Activated naive CD8-positive, alpha-beta T cell treated with anti-CD3 and anti-CD28 coated beads for 36 hours (primary cell): ENCODE results near the gene BRAT1. TPM values are rescaled to one million over a fixed set of nuclear protein-coding genes. Genes with fewer than 3 reads are reported as not detected.

Experiments
- DNase-seq: peaks from one replicate; pipeline ENCODE4 v3.0.0; 2021
- H3K27ac Mint-ChIP-seq: one replicate; pipeline ENCODE4 v1.8.0; 2022; ENCODE audit warnings: mild to moderate bottlenecking, moderate library complexity, mixed read lengths
- H3K27me3 Mint-ChIP-seq: one replicate; pipeline ENCODE4 v1.8.0; 2022; ENCODE audit warnings: mild to moderate bottlenecking, mixed read lengths
- H3K36me3 Mint-ChIP-seq: one replicate; pipeline ENCODE4 v1.8.0; 2021; ENCODE audit warnings: mild to moderate bottlenecking, mixed read lengths
- H3K4me1 Mint-ChIP-seq: one replicate; pipeline ENCODE4 v1.8.0; 2021; ENCODE audit warnings: mixed read lengths
- H3K4me3 Mint-ChIP-seq: one replicate; pipeline ENCODE4 v1.8.0; 2022; ENCODE audit warnings: mild to moderate bottlenecking, moderate library complexity, mixed read lengths
- H3K9me3 Mint-ChIP-seq: one replicate; pipeline ENCODE4 v1.8.0; 2022; ENCODE audit warnings: mixed read lengths
- total RNA-seq, 2 experiments: library from RNA; stranded (reverse); gene quantifications; one replicate each; pipeline ENCODE4 v1.2.3, GENCODE V29; 2021

Gene BRAT1
- total RNA-seq, 2 experiments from 2014 or later = 36.4 to 37.8 TPM

GRCh38 chr7:2526659-2527504, 28.4 kb downstream of the BRAT1 start:
- DNase-seq = no peak
- no peak overlapping the region for H3K27ac Mint-ChIP-seq
- H3K4me1 Mint-ChIP-seq = peaks cover 57% of the 10 kb centered on the region
- H3K36me3 Mint-ChIP-seq = peaks cover 7% of the 10 kb centered on the region
- H3K4me3 Mint-ChIP-seq = no peak overlapping the region
- no peaks in the 10 kb centered on the region for H3K27me3 Mint-ChIP-seq
- H3K9me3 Mint-ChIP-seq = no peaks in the 10 kb centered on the region

DNA sequence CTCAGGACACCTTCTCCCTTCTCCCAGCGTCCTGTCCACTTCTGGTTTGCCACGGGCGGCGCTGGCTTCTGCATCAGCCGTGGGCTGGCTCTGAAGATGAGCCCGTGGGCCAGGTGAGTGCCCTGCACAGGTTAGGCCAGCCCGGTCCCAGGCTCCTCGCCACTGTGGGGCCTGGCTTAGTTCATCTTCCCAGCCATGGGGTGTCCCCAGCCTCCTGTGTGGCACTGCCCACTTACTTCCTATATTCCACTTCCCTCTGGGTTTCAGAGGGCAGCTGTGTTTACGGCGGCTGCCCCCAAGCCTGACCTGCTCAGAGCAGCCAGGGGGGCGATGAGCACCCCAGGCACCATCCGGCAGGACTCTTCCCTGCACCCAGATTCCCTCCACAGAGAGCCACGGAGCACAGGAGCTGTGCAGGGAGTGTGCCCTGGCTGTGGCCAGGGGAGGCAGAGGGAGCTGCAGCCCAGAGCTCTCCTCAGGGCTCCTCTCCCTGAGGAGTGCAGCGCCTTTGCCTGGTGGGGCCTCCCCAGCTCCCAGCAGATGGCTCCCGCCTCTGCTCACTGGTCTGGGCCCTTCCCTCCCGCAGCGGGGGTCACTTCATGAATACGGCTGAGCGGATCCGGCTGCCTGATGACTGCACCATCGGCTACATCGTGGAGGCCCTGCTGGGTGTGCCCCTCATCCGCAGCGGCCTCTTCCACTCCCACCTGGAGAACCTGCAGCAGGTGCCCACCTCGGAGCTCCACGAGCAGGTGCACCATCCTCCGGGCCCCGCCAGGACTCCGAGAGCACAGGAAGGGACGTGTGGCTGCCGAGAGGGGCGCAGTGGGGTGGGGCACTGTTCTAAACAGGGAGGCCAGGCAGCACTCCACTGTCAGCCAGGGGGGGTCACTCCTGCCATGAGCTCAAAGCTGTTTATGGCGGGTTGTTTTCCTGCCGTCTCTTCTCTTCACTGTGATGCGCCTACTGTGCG, 29.4 kb downstream of the BRAT1 start:
- H3K4me3 Mint-ChIP-seq = no peak overlapping the region
- no peak overlapping the region for H3K27ac Mint-ChIP-seq
- H3K4me1 Mint-ChIP-seq = peaks cover 59% of the 10 kb centered on the region
- DNase-seq = no peak
- peaks cover 9% of the 10 kb centered on the region for H3K36me3 Mint-ChIP-seq
- H3K9me3 Mint-ChIP-seq = no peaks in the 10 kb centered on the region
- H3K27me3 Mint-ChIP-seq = no peaks in the 10 kb centered on the region

- Mint-ChIP-seq H3K36me3 (peaks cover 9% of the 10 kb centered on the region), H3K4me1 (peaks cover 56% of the 10 kb centered on the region), H3K27ac (no peak overlapping the region)
Measured at GRCh38 chr7:2524808-2525657, 30.3 kb downstream of the BRAT1 start.

DNA sequence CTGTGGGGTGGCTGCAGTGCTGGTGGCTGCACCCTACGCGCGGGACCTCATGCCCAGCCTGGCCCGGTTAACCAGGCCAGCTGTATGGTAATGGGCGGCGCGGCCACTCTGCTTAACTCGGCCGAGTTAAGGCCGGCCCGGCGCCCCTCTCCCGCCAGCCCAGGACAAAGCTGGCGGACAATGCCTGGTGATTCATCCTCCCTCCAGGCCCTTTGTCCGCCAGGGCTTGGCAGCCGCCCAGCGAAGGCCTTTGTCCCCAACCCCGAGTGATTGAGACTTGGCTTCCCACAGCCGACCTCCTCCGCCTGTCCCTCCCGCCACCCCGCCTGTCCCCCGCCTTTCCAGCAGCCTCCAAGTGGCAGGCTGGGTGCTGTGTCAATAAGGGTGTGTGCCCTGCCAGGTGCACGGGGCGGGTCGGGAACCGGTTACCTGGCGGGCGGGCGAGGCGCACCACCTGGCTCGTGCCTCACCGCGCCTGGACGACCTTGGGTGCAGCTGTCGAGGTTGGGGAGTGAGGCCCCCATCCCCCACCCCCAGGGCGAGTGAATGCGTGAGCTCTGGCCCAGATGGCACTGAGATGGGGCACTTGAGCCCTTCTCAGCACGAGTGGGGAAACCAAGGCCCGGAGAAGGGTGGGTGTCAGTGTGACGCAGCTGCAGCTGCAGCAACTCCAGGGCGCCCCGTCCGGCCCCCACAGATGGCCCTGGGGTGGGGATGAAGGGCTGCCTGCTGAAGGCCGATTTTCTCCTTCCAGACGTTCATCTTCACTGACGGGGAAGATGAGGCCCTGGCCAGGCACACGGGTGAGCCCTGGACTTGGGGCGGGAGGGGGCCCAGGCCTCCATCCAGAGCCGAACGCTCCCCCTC, 31.1 kb downstream of the BRAT1 start:
- Mint-ChIP-seq H3K27ac (no peak overlapping the region), H3K4me1 (peaks cover 49% of the 10 kb centered on the region), H3K4me3 (peak overlapping the region; percentile 22), H3K36me3 (peaks cover 9% of the 10 kb centered on the region), H3K27me3 (no peaks in the 10 kb centered on the region), H3K9me3 (no peaks in the 10 kb centered on the region)
- no peak for DNase-seq

More at GRCh38 chr7:2524808-2525657, 30.3 kb downstream of the BRAT1 start:
- Mint-ChIP-seq H3K4me3 (no peak overlapping the region), H3K9me3 (no peaks in the 10 kb centered on the region), H3K27me3 (no peaks in the 10 kb centered on the region)
- DNase-seq = no peak

DNA sequence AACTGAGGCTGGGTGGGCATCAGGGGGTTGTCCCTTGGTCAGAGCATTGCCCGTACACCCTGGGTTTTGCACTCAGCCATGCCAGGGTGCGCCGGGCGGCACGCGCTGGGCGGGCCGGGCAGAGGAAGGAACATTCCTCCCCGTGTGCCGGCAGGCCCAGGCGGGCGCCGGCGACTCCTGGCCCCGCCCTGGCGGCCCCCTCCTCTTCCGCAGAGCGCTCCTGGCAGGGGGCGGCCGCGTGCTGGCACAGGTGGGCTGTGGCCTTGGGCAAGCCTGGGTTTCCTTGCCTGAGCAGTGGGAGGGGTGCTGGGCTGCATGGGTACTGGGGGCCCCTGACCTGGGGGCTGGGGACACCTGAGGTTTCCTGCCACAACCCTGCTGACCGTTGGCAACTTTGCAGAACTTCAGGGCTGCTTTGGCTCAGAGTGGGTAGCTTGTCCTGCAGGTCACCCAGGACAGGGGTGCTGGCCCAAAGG, 31.8 kb downstream of the BRAT1 start:
- Mint-ChIP-seq H3K4me3 (peak overlapping the region; percentile 94), H3K27me3 (no peaks in the 10 kb centered on the region), H3K4me1 (peaks cover 43% of the 10 kb centered on the region), H3K36me3 (peaks cover 9% of the 10 kb centered on the region), H3K27ac (peak overlapping the region; percentile 87), H3K9me3 (no peaks in the 10 kb centered on the region)
- DNase-seq = no peak

DNA sequence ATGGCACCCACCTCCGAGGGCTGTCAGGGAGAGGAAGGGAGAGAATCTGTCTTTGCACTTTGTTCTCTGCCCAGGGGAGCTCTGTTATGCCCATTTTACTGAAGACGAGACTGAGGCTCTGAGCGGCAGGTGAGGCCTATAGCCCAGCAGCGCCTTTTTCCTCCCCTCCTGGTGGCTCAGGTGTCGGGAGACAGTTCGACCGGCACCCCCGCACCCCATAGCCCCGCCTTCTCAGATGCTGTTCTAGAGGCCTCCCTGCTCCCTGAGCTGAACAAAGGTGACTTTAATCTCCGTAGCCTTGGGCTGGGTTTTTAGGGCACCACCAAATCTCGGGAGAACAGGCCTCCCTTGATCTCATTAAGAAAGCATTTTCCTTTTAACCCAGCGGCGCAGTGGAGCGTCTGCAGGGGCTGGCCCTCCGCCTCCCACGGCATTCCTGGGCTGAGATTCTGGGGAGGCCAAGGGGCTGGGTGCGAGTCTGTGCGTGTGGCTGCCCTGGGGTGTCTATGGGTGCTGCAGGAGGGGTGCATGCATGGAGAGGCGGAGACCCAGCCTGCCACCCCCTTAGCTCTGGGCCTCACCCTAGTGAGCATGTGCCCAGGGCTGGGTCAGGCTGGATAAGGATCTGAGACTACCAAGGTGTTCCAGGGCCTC, 32.4 kb downstream of the BRAT1 start:
- peak; percentile 60 for DNase-seq
- Mint-ChIP-seq H3K4me1 (peaks cover 41% of the 10 kb centered on the region), H3K27ac (peak overlapping the region; percentile 87), H3K9me3 (no peaks in the 10 kb centered on the region), H3K4me3 (peak overlapping the region; percentile 94), H3K36me3 (peaks cover 9% of the 10 kb centered on the region), H3K27me3 (no peaks in the 10 kb centered on the region)

- Mint-ChIP-seq H3K4me1 (peaks cover 42% of the 10 kb centered on the region), H3K27me3 (no peaks in the 10 kb centered on the region), H3K27ac (peak overlapping the region; percentile 87), H3K9me3 (no peaks in the 10 kb centered on the region), H3K4me3 (peak overlapping the region; percentile 94), H3K36me3 (peaks cover 9% of the 10 kb centered on the region)
- DNase-seq = peak; percentile 81
Measured at GRCh38 chr7:2521952-2522591, 33.3 kb downstream of the BRAT1 start.

DNA sequence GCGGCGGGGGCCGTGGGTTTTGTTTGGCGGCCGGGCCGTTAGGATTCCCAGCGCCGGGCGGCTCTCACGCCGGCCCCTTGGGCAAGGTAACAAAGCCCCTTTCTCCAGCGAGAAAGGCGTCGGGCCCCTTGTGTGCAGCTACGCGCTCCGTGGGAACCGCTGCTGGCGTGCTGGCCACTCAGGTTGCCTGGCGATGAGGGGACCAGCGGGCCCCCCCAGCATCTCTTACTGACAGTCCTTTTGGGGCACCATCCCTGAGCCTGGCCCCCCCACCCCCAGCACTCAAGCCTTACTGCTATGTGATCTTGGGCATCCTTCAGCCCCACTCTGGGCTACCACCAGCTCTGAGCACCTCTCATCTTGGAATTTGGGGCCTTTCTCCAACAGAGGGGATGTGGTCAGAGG, 34.0 kb downstream of the BRAT1 start:
- DNase-seq = no peak
- H3K36me3 Mint-ChIP-seq = peaks cover 9% of the 10 kb centered on the region
- H3K27ac Mint-ChIP-seq = peak overlapping the region; percentile 87
- H3K4me3 Mint-ChIP-seq = peak overlapping the region; percentile 94
- H3K4me1 Mint-ChIP-seq = peaks cover 41% of the 10 kb centered on the region
- no peaks in the 10 kb centered on the region for H3K27me3 Mint-ChIP-seq
- no peaks in the 10 kb centered on the region for H3K9me3 Mint-ChIP-seq

DNA sequence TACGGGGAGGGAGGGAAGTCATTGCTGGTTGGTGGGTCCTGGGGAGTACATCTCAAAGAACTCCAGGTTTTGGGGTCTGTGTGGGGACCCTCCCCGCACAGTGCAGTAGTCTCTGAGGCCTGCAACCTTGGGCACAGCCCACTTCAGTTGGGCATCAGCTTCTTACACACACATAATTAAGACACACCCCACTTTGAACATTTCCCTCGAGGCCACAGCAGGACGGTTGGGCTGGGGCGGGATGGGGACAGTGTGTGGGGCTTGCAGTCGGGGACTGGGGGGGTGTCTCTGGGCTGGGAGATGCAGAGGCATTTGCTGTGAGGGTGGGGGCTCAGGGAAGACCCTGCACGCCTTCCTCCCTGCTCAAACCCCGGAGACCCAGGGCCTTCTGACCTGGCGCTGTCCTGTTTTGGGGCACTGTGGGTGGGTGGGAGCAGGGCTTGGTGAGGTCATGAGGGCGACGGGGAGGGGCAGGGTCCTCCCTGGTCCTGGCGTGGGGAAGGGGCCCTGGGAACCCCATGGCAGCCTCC, 34.5 kb downstream of the BRAT1 start:
- DNase-seq = no peak
- H3K36me3 Mint-ChIP-seq = peaks cover 9% of the 10 kb centered on the region
- H3K27ac Mint-ChIP-seq = peak overlapping the region; percentile 84
- no peaks in the 10 kb centered on the region for H3K9me3 Mint-ChIP-seq
- no peaks in the 10 kb centered on the region for H3K27me3 Mint-ChIP-seq
- H3K4me3 Mint-ChIP-seq = peak overlapping the region; percentile 94
- peaks cover 38% of the 10 kb centered on the region for H3K4me1 Mint-ChIP-seq

GRCh38 chr7:2520131-2520760, 35.1 kb downstream of the BRAT1 start:
- Mint-ChIP-seq H3K4me3 (peak overlapping the region; percentile 94), H3K9me3 (no peaks in the 10 kb centered on the region), H3K36me3 (peaks cover 9% of the 10 kb centered on the region), H3K27ac (peak overlapping the region; percentile 84), H3K4me1 (peaks cover 37% of the 10 kb centered on the region), H3K27me3 (no peaks in the 10 kb centered on the region)
- DNase-seq = peak; percentile 43

- peaks cover 9% of the 10 kb centered on the region for H3K36me3 Mint-ChIP-seq
- peaks cover 37% of the 10 kb centered on the region for H3K4me1 Mint-ChIP-seq
- DNase-seq = peak; percentile 92
- H3K4me3 Mint-ChIP-seq = peak within 1 kb of the TSS; percentile 94
- no peaks in the 10 kb centered on the region for H3K9me3 Mint-ChIP-seq
- H3K27me3 Mint-ChIP-seq = no peaks in the 10 kb centered on the region
- peak within 1 kb of the TSS; percentile 84 for H3K27ac Mint-ChIP-seq
Measured at GRCh38 chr7:2519119-2519930, 36.0 kb downstream of the BRAT1 start, which contains the start of gene LFNG. TSS of gene LFNG (plus strand) at chr7:2519774. CDS start at chr7:2519862, 88 bp downstream.
